Retinal pigment epithelial cell (primary cell): ENCODE results near the gene PFN2.
A peak's percentile ranks its signal among the peaks of the same experiment; 100 is the strongest.
"Not testable (repeated sequence)": the region's sequence is repeated elsewhere in the genome, so short reads cannot be mapped to it uniquely, and the experiment has no call there.

ENCODE experiments used
- DNase-seq: peaks from one replicate; pipeline ENCODE4 v3.0.0-alpha.2; 2010; ENCODE audit warnings: low read depth
- H3K4me3 ChIP-seq: 2 replicates; pipeline ENCODE4 v1.5.1; 2011; ENCODE audit warnings: mild to moderate bottlenecking, low read length, control low read depth, moderate library complexity
- CTCF ChIP-seq: conservative IDR thresholded peaks from 2 replicates; pipeline ENCODE4 v1.5.1; 2011; ENCODE audit warnings: low read depth, low read length, control low read depth, inconsistent platforms

Gene PFN2

GRCh38 chr3:149941186-149941585 lies 29.5 kb downstream of the PFN2 start:
- DNase-seq, result no peak
- no peak overlapping the region for H3K4me3 ChIP-seq
- no peak for TF ChIP-seq CTCF

GRCh38 chr3:149938392-149939055 lies 32.2 kb downstream of the PFN2 start:
- not testable (repeated sequence) for DNase-seq, H3K4me3 ChIP-seq

GRCh38 chr3:149936812-149937230 lies 33.9 kb downstream of the PFN2 start:
- TF ChIP-seq CTCF, result peak; percentile 81
- DNase-seq, result peak; percentile 7
- H3K4me3 ChIP-seq, result no peak overlapping the region

GRCh38 chr3:149934524-149934923 lies 36.2 kb downstream of the PFN2 start:
- TF ChIP-seq CTCF, result no peak
- no peak overlapping the region for H3K4me3 ChIP-seq
- no peak for DNase-seq

- H3K4me3 ChIP-seq, result no peak overlapping the region
- no peak for DNase-seq
- TF ChIP-seq CTCF, result no peak
These were observed 36.8 kb downstream of the PFN2 start for GRCh38 chr3:149933858-149934257.

GRCh38 chr3:149933008-149933407 lies 37.7 kb downstream of the PFN2 start:
- DNase-seq, result no peak

GRCh38 chr3:149920119-149920518 lies 50.6 kb downstream of the PFN2 start:
- H3K4me3 ChIP-seq, result no peak overlapping the region
- DNase-seq, result no peak
- TF ChIP-seq CTCF, result no peak

More at GRCh38 chr3:149933008-149933407, 37.7 kb downstream of the PFN2 start:
- no peak for TF ChIP-seq CTCF
- no peak overlapping the region for H3K4me3 ChIP-seq
